ENCODE results near the gene BZW2.

The BZW2 gene

GRCh38 chr7:16645593-16646471, at the start of gene BZW2, which contains the start of gene ANKMY2:
BZW2 (plus strand) TSS chr7:16646181; CDS start chr7:16665444, 19,263 bp downstream.
ANKMY2 (minus strand) TSS chr7:16645754; CDS start chr7:16645573, 181 bp downstream.
- peak; percentile 95 for DNase-seq (ENCODE audit: low spot score)

DNA sequence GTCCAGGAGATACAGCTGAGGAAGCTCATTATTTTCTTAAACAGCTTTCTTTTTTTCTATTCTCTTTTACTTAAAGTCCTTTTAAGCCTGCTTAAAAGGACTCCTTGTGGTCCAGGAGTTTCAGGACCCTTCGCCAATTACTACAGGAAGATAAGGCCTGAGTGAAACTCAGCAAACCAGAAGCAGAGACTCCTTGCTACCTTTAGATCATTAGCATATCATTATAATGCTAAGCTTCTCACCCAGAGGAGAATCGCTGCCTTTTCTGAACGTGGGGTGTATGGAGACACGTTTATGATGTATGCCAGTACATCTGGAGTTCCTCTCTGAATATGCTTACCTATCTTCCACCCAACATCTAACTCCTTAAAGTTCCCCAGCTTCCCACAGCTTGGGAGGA, 48.0 kb upstream of the BZW2 start:
- no peak for DNase-seq (ENCODE audit: low spot score)

GRCh38 chr7:16599860-16600259, 46.1 kb upstream of the BZW2 start:
- no peak for DNase-seq (ENCODE audit: low spot score)

GRCh38 chr7:16603633-16604032, 42.3 kb upstream of the BZW2 start:
- no peak for DNase-seq (ENCODE audit: low spot score)

GRCh38 chr7:16604054-16604453, 41.9 kb upstream of the BZW2 start:
- DNase-seq (ENCODE audit: low spot score), result no peak

DNA sequence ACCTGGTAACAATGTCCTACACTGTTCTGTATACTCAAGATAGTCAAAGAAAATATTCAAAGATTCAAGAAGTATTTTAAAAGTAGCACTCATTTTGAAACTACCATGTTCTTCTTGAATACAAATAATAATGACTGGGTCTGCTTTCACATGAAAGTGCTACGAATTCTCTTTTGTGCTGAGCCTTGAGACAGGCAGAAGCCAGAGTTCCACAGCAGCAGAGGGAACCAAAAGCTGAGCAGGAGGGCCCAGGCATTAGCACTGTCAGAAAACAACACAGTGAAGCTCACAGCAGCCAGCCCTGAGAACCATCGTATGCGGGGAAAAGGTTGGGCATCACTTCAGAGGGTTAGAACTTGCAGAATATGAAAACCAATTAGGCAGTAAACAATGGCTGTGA, 39.3 kb upstream of the BZW2 start:
- no peak for DNase-seq (ENCODE audit: low spot score)

- DNase-seq (ENCODE audit: low spot score), result no peak
Observed at GRCh38 chr7:16609842-16610450, 36.0 kb upstream of the BZW2 start.

DNA sequence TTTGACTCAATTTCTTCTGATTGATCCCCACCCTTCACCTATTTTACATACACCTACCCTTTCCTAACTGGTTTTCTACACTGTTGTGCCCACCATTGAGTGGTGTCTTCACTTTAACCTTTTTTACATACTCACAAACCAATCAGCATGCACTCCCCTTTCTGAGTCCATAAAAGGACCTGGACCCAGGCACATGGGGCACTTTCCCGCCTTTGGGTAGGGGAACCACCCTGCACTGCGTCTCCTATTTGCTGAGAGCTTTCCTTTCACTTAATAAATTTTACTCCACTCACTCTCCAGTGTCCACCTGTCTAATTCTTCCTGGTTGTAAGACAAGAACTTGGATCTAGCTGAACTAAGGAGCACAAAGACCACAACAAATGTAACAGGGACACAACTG, 34.3 kb upstream of the BZW2 start:
- DNase-seq (ENCODE audit: low spot score), result no peak

DNA sequence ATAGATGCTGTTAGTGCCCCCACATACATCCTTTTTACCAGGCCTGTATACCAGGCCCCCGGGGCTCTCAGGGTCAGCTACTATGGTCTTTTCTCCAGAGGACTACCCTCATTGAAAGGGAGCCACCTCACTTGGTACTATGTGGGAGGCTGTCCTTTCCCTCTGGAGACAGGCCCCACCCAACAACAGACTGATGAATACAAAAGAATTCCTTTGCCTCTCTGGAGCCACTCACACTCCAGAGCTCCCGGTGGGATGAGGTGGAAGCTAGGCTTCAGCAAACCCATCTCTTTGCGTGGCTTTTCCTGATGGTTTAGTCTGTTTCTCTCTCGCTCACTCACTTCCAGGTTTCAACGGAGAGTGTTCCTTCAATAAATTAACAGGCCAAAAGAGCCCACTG, 30.8 kb upstream of the BZW2 start:
- no peak for DNase-seq (ENCODE audit: low spot score)

- DNase-seq (ENCODE audit: low spot score), result no peak
Observed at GRCh38 chr7:16616122-16616521, 29.9 kb upstream of the BZW2 start.

DNA sequence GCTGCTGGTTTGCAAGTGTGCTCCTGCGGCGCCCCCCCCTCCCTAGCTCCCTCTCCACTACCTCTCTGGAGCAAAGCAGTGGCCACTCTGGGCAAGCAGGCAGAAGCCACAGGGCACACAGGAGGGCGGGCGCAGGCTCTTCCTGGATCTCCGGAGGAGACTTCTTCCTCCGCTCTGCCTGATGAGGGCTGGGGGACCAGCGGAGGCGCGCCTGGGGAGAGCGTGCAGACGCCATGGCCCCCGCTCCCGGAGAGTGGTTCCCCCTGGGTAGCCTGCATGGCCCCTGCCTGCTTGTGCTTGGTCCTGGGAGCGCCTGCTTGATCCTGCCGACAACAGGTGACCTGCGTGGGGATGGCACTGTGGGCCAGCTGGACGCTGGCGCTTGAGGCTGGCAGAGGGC, 29.4 kb upstream of the BZW2 start:
- DNase-seq (ENCODE audit: low spot score), result no peak

DNA sequence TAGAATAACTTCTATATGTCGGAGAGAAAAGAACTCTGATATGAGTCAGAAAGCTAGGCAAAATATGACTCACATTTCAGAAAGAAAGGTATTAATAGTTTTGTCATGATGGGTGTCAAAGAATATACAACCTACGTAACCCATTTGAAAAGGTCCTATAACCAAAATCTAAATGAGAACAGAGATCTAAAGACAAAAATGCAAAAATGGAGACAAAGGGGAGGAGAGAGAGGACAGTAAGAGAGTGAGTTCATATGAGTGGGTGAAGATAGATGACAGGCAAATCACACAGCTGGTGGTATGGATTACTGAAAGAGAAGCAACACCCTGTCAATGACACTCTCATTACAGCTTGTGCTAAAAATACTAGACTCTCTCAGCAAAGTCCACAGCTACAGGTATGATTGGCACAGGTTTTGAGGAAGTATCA, 26.0 kb upstream of the BZW2 start:
- no peak for DNase-seq (ENCODE audit: low spot score)

GRCh38 chr7:16626388-16626787, 19.6 kb upstream of the BZW2 start:
- DNase-seq (ENCODE audit: low spot score), result no peak

- DNase-seq (ENCODE audit: low spot score), result no peak
Observed at GRCh38 chr7:16627236-16627635, 18.7 kb upstream of the BZW2 start.

DNA sequence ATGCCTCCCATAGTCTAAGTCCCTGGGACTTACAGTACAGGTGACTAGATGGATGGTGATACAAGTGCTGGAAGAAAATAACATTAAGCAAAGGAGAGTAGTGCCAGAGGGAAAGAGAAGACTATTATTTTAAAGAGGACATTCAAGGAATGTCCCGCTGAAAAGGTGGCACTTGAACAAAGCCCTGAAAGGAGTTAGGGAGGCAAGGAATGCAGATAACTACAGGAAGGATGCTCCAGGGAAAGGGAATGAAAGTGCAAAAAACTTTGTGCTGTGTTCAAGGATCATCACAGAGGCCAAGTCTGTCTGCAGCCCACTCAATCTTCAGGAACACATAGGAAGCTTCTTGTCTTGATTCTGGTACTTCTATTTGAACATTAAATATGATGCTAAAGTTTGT, 15.3 kb upstream of the BZW2 start:
- DNase-seq (ENCODE audit: low spot score), result no peak

DNA sequence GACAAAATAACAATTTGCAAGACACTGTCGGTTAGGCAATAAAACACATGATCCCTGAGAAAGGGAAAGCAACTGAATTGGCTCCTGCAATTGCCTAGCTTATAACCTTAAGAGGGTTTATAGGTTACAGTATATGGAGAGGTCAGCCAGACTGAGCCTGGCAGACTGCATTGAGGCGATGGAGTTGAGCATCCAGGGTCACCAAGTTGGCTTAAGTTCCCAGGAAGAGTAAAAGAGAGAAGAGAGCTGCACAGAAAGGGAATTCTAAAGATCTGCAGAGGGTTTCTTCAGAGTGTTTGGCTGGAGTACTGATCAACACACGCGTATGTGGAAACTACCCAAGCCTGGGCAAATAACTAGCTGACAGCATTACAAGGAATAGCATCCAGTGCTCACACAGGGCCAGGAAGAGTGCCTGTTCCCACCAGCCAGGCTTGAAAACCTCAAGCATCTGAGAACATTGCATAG, 11.7 kb upstream of the BZW2 start:
- DNase-seq (ENCODE audit: low spot score), result no peak

GRCh38 chr7:16636555-16637101, 9.4 kb upstream of the BZW2 start:
- DNase-seq (ENCODE audit: low spot score), result no peak

- no peak for DNase-seq (ENCODE audit: low spot score)
Observed at GRCh38 chr7:16637379-16637778, 8.6 kb upstream of the BZW2 start.

DNA sequence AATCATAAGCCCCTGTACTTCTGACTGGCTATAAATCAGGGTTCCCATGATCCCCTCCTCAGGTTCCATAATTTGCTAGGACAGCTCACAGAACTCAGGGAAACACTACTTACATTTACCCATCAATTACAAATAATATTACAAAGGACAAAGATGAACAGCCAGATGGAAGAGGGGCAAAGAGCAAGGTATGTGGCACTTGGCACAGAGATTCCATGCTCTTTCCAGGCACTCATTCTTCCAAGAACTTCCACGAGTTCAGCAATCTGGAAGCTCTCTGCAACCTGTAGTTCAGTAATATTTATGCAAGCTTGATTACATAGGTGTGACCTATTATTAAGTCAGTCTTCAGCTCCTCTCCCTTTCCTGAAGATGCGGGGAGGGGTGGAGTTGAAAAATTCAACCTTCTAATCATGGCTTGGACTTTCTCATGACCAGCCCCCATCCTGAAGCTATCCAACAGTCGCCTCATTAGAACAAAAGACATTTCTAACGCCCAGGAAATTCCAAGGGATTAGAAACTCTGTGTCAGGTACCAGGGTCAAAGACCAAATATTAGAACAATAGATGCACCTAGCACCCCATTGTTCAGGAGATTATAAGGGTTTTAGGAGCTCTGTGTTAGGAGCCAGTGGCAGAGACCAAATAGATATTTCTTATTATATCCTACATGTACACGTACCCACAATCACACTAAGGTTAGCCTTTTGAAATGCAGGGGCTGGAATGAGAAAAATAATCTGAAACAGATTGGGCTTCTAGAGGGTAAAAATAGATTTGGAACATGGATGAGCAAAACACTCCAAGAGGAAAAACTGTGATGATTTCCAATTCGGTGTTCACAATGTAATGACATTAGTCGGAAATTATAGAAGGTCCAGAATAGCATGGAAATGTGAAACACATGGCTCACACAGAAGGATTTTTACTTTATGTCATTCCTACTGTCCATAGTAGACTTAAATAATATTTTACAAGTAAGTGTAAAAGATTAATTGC, 7.4 kb upstream of the BZW2 start:
- no peak for DNase-seq (ENCODE audit: low spot score)

DNA sequence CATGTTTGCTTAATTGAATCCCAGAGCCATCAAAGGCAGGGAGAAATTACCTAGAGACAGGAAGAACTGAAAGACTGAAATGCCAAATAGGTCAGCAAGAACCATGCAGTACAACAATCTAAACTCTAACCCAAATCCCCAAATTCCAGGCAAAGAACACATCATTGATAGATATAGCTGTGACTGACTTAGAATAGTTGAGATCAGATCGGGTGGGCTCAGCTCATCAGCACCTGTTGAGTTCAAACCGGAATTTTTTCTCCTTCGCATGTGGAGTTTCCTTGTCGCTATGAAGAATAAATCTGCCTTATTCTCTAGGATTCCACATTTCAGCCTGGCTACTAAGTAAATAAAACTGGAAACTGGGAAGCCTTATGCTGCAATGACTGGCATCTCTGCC, 1.8 kb upstream of the BZW2 start:
- DNase-seq (ENCODE audit: low spot score), result no peak

DNA sequence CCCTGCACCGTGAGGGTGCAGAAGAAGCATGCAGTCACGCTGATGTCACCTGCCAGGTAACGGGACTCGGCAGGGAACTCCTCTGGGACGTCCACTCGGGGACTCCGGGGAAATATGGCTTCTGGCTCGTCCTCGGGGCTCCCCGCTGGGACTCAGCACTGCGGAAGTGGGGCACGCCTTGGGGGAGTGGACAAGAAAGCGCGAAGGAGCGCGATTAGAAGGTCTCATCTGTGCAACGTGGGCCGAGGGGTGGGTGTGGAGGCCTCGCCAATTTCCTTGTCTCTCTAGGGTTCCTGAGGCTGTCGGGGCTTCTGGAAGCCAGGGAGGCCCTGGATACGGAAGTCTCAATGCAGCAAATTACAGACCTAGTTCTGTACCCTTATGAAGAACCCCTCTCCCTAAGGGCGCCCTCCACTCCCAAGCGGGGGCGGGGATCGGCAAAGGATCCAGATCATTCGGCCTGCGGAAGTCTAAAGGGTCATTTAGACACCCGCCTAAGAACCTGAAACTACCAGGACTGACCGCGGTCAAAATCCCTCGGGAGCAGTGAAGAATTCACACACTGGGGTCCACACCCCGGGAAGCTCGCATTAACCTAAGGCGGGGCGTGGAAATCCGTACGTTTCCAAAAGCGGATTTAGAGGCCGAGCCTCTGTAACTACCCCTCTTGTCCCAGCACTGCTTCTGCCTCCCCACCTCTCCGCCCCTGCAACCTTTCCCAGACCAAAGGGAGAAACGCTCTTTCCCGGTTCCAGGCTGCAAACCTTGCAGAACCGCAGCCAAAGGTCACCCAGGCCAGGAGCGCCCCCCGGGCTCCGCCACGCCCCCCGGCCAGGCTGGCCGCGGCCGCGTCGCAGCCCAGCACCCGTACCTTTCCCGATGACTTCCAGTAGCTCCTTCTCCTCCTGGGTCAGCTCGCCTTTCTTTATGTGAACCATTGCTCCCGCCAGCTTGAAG, 1.1 kb upstream of the BZW2 start:
- peak; percentile 73 for DNase-seq (ENCODE audit: low spot score)

All from left forelimb (tissue), 1 donor.